HEK293 (cell line): Measurements from ENCODE around the gene VEGFC.

Experiments used
- CTCF ChIA-PET: fragments of 350-600 bp; formaldehyde crosslinking; extraction: SDS; loops from one replicate; lab custom pipeline; 2021; ENCODE audit warnings: antibody characterized with exemption; lab: Yijun Ruan, JAX
- POLR2A ChIA-PET: fragments of 300-600 bp; formaldehyde crosslinking; extraction: SDS; loops from one replicate; lab custom pipeline; 2020; ENCODE audit warnings: antibody characterized with exemption, inconsistent platforms; lab: Yijun Ruan, JAX
- H3K27ac ChIP-seq: fragments of 200-500 bp; sonication (Bioruptor generic); 2 replicates; pipeline ENCODE4 v1.5.1; 2014; ENCODE audit warnings: low read depth, low read length, control low read depth, inconsistent platforms; ENCODE audit errors: extremely low read depth
- H3K36me3 ChIP-seq, 2 experiments: fragments of 200-500 bp in 1 of 2; sonication (Bioruptor generic) in 1 of 2; 1 replicate in 1 of 2; 2 replicates in 1 of 2; pipeline ENCODE4 v1.5.1; 2014 to 2017; ENCODE audit warnings: inconsistent platforms in 2 of 2, low read length in 2 of 2; ENCODE audit not compliant: control insufficient read depth in 2 of 2, insufficient read depth in 1 of 2
- H3K4me1 ChIP-seq: fragments of 200-500 bp; sonication (Bioruptor generic); 2 replicates; pipeline ENCODE4 v1.5.1; 2014; ENCODE audit warnings: mild to moderate bottlenecking, low read length, inconsistent platforms; ENCODE audit not compliant: control insufficient read depth, insufficient read depth
- H3K4me3 ChIP-seq: 2 replicates; pipeline ENCODE4 v1.5.1; 2011; ENCODE audit warnings: low read depth, mild to moderate bottlenecking, control low read depth, low read length, moderate library complexity
- H3K9me3 ChIP-seq: fragments of 200-500 bp; sonication (Bioruptor generic); 2 replicates; pipeline ENCODE4 v1.5.1; 2014; ENCODE audit warnings: low read depth, low read length, inconsistent platforms; ENCODE audit not compliant: control insufficient read depth, insufficient read depth
- ATF2 ChIP-seq: fragments of 450-650 bp; formaldehyde crosslinking; IDR thresholded peaks from 2 replicates; pipeline ENCODE4 v1.5.1; 2016; ENCODE audit warnings: missing biosample characterization, missing genetic modification characterization, low read depth
- BCL11A ChIP-seq: fragments of 450-650 bp; formaldehyde crosslinking; IDR thresholded peaks from 2 replicates; pipeline ENCODE4 v1.5.1; 2016; ENCODE audit warnings: low read depth, missing biosample characterization, missing genetic modification characterization
- EGR2 ChIP-seq: fragments of 450-650 bp; formaldehyde crosslinking; IDR thresholded peaks from 2 replicates; pipeline ENCODE4 v1.5.1; 2016; ENCODE audit warnings: low read depth, missing biosample characterization, missing genetic modification characterization
- HOXA7 ChIP-seq: sonication (generic); formaldehyde crosslinking; IDR thresholded peaks from 2 replicates; pipeline ENCODE4 v1.8.1; 2022; ENCODE audit warnings: missing genetic modification reagents, borderline replicate concordance
- KLF8 ChIP-seq: fragments of 450-650 bp; formaldehyde crosslinking; IDR thresholded peaks from 2 replicates; pipeline ENCODE4 v1.5.1; 2016; ENCODE audit warnings: missing biosample characterization, missing genetic modification characterization
- KLF9 ChIP-seq: fragments of 450-650 bp; formaldehyde crosslinking; IDR thresholded peaks from 2 replicates; pipeline ENCODE4 v1.5.1; 2016; ENCODE audit warnings: missing biosample characterization, missing genetic modification characterization, low read depth
- PRDM2 ChIP-seq: fragments of 450-650 bp; formaldehyde crosslinking; IDR thresholded peaks from 2 replicates; pipeline ENCODE4 v1.5.1; 2016; ENCODE audit warnings: missing biosample characterization, missing genetic modification characterization, borderline replicate concordance
- YY1 ChIP-seq: fragments of 450-650 bp; formaldehyde crosslinking; IDR thresholded peaks from 2 replicates; pipeline ENCODE4 v1.5.1; 2018; ENCODE audit warnings: missing biosample characterization, missing genetic modification characterization
- ZNF266 ChIP-seq: fragments of 450-650 bp; formaldehyde crosslinking; IDR thresholded peaks from 2 replicates; pipeline ENCODE4 v1.5.1; 2016; ENCODE audit warnings: missing biosample characterization, missing genetic modification characterization, low read depth
- ZNF280D ChIP-seq: fragments of 450-650 bp; formaldehyde crosslinking; IDR thresholded peaks from 2 replicates; pipeline ENCODE4 v1.5.1; 2016; ENCODE audit warnings: missing biosample characterization, missing genetic modification characterization
- ZNF335 ChIP-seq: fragments of 450-650 bp; formaldehyde crosslinking; conservative IDR thresholded peaks from 2 replicates; pipeline ENCODE4 v1.5.1; 2016; ENCODE audit warnings: missing biosample characterization, missing genetic modification characterization
- ZNF473 ChIP-seq: fragments of 450-650 bp; formaldehyde crosslinking; IDR thresholded peaks from 2 replicates; pipeline ENCODE4 v1.5.1; 2017; ENCODE audit warnings: missing biosample characterization, missing genetic modification characterization
- ZNF513 ChIP-seq: fragments of 450-650 bp; IDR thresholded peaks from 2 replicates; pipeline ENCODE4 v1.5.1; 2018; ENCODE audit warnings: missing biosample characterization, missing genetic modification characterization
- ZNF518A ChIP-seq: fragments of 450-650 bp; formaldehyde crosslinking; conservative IDR thresholded peaks from 2 replicates; pipeline ENCODE4 v1.5.1; 2016; ENCODE audit warnings: low read depth, missing biosample characterization, missing genetic modification characterization
- ZNF561 ChIP-seq: fragments of 450-650 bp; IDR thresholded peaks from 2 replicates; pipeline ENCODE4 v1.5.1; 2018; ENCODE audit warnings: missing biosample characterization, missing genetic modification characterization, borderline replicate concordance
- ZNF701 ChIP-seq: fragments of 450-650 bp; formaldehyde crosslinking; IDR thresholded peaks from 2 replicates; pipeline ENCODE4 v1.5.1; 2016; ENCODE audit warnings: missing biosample characterization, missing genetic modification characterization
- TF ChIP-seq, protein P1 (sequence below): fragments of 450-650 bp; formaldehyde crosslinking; IDR thresholded peaks from 2 replicates; pipeline ENCODE4 v1.5.1; 2016; ENCODE audit warnings: missing biosample characterization, missing genetic modification characterization

VEGFC gene

GRCh38 chr4:176646311-176646710 lies 146.4 kb downstream of the VEGFC start (continued):
- TF ChIP-seq BCL11A (tag by site-specific recombination) (no peak), KLF8 (tag by site-specific recombination) (no peak), ZNF280D (tag by site-specific recombination) (no peak), ZNF518A (tag by site-specific recombination) (no peak), ZNF335 (no peak), KLF9 (tag by site-specific recombination) (no peak), ATF2 (tag by site-specific recombination) (no peak), EGR2 (tag by site-specific recombination) (no peak), ZNF561 (tag by site-specific recombination) (no peak), ZNF473 (tag by site-specific recombination) (no peak)
- TF ChIP-seq, protein P1, sequence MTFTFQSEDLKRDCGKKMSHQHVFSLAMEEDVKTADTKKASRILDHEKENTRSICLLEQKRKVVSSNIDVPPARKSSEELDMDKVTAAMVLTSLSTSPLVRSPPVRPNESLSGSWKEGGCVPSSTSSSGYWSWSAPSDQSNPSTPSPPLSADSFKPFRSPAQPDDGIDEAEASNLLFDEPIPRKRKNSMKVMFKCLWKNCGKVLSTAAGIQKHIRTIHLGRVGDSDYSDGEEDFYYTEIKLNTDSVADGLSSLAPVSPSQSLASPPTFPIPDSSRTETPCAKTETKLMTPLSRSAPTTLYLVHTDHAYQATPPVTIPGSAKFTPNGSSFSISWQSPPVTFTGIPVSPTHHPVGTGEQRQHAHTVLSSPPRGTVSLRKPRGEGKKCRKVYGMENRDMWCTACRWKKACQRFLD, result no peak

DNA sequence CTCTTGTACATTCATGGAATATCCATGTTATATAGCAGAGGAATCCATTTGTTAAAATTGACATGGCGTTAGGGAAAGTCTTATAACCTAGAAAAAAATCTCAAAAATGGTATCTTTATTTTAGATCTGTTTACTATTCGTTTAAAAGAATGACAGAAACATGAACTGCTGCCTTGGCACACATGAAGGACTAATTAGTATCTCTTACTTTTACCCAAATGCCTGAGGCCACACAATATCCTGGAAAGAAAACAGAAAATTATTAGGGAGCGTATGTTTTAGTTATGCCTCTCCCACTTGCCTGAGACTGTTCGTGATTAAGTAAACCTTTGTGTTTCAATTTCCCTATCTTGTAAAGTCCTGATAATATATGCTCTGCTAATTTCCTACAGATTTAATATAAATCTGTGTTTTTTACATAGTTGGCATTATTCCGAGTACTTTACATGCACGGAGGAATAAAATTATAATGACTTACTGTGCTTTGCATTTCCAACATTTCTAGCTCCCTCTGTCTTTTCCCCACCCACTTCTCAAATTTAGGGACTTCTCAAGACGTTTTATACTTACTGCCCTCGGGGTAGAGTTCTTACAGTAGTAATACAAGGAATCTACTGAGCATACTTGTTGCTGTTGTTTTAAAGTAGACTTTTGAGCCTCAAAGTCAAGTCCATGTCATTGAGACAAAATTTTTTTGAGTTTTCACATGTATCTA lies 147.3 kb downstream of the VEGFC start:
- Histone ChIP-seq H3K27ac (no peak overlapping the region), H3K36me3 (no peaks in the 10 kb centered on the region), H3K9me3 (no peaks in the 10 kb centered on the region), H3K4me3 (no peak overlapping the region), H3K4me1 (no peaks in the 10 kb centered on the region)
- ChIA-PET POLR2A (no interaction called here), CTCF (interaction anchor here (1.5 kb wide), 1 partner anchor 9 kb away, joined by 4 read pairs; no protein-coding TSS in a partner anchor)
- TF ChIP-seq YY1 (tag by site-specific recombination) (no peak), ZNF701 (tag by site-specific recombination) (no peak), ZNF513 (tag by site-specific recombination) (no peak), ZNF266 (tag by site-specific recombination) (no peak), HOXA7 (CRISPR knock-in tag) (no peak), PRDM2 (tag by site-specific recombination) (no peak)
